ENCODE results near the gene TST.

DNA sequence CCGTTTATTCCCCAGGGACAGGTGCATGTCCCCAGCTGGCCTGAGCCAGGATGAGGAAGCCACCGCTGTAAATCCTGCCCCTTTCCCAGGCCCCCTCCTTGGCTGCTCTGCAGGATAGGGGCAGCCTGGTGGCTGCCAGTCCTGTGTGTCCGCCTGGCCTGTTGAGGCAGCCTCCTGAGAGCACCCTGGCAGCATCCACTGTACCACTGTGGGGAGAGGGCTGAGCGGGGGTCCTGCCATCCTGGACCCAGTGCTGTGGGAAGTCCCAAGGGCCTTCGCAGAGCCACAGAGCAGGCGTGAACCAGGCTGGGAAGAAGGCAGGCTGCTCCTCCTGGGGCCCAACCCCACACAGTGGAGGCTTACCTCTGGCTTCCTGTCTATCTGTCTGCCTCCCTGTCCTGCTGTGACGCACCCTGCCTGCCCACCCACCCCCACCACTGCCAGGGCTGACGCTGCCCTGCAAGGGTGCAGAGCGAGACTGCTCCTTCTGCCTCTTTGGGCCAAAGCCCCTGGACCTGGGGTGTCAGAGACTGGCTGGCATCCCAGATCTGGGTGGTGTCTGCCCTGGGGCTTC is 40.7 kb upstream of the TST start:
- TF ChIP-seq EZH2 (IDR thresholded peaks at IDR 0.05; ENCODE audit: insufficient read depth, poor library complexity, severe bottlenecking): no peak
- TF ChIP-seq EZH2phosphoT487 (IDR thresholded peaks at IDR 0.05; ENCODE audit: insufficient read depth, low read depth): no peak
